Endothelial cell (in vitro differentiated cells): ENCODE measurements around the gene SPATA32. TPM values are rescaled to one million over a fixed set of nuclear protein-coding genes. Genes with fewer than 3 reads are reported as not detected.

Experiments
- DNase-seq: peaks from one replicate; pipeline ENCODE4 v3.0.0; 2021; ENCODE audit warnings: low spot score
- H3K27ac Mint-ChIP-seq: one replicate; pipeline ENCODE4 v1.8.0; 2021; ENCODE audit warnings: mixed read lengths, inconsistent platforms; ENCODE audit not compliant: unreplicated experiment
- H3K27me3 Mint-ChIP-seq: one replicate; pipeline ENCODE4 v1.8.0; 2021; ENCODE audit warnings: mild to moderate bottlenecking, moderate library complexity, mixed read lengths, inconsistent platforms; ENCODE audit not compliant: unreplicated experiment
- H3K36me3 Mint-ChIP-seq: one replicate; pipeline ENCODE4 v1.8.0; 2021; ENCODE audit warnings: mild to moderate bottlenecking, low read depth, mixed read lengths, inconsistent platforms; ENCODE audit not compliant: unreplicated experiment
- H3K4me1 Mint-ChIP-seq: one replicate; pipeline ENCODE4 v1.8.0; 2021; ENCODE audit warnings: mild to moderate bottlenecking, mixed read lengths, inconsistent platforms; ENCODE audit not compliant: unreplicated experiment
- H3K4me3 Mint-ChIP-seq: one replicate; pipeline ENCODE4 v1.8.0; 2021; ENCODE audit warnings: mild to moderate bottlenecking, mixed read lengths, inconsistent platforms; ENCODE audit not compliant: unreplicated experiment
- H3K9me3 Mint-ChIP-seq: one replicate; pipeline ENCODE4 v1.8.0; 2021; ENCODE audit warnings: mixed read lengths, inconsistent platforms; ENCODE audit not compliant: unreplicated experiment
- CTCF ChIP-seq: fragments of 200-600 bp; sonication (generic); IDR thresholded peaks from one replicate; pipeline ENCODE4 v1.5.0; 2021; ENCODE audit warnings: antibody characterized with exemption; ENCODE audit not compliant: unreplicated experiment
- total RNA-seq: library from RNA; stranded (reverse); fragmentation: NEBNext Ultra II Directional; extraction: Animal tissue kit (Norgen Biotek cat#: 25700); gene quantifications from one replicate; pipeline ENCODE4 v1.2.1, GENCODE V29; 2021; ENCODE audit not compliant: unreplicated experiment

Gene SPATA32
- total RNA-seq, 1 donor from 2014 or later = not detected

DNA sequence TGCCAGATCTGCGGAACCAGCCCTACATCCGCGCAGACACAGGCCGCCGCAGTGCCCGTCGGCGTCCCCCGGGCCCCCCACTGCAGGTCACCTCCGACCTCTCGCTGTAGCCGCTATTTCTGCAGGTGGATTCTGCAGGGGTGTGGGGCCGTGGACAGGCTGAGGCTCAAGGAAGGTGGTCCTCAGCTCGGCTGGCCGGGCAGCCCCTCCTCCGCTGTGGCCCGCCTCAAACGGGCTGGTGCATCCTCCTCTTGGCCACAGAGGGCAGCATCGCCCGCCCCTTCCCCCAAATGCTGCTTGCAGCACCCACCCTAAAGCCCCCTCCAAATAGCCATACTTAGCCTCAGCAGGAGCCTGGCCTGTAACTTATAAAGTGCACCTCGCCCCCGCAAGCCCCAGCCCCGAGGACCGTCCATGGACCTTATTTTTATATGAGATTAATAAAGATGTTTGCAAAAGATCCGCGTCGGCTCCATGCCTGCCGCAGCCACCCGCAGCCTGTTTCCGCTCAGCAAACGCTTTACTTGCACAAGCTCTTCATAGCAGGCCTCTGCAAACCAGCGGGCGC, 14.9 kb downstream of the SPATA32 start:
- Mint-ChIP-seq H3K9me3 (no peaks in the 10 kb centered on the region), H3K4me3 (peak overlapping the region; percentile 85), H3K27ac (no peak overlapping the region), H3K36me3 (peaks cover 23% of the 10 kb centered on the region), H3K4me1 (peaks cover 40% of the 10 kb centered on the region), H3K27me3 (peaks cover 6% of the 10 kb centered on the region)
- DNase-seq = peak; percentile 57
- peak; percentile 46 for TF ChIP-seq CTCF

- H3K27me3 Mint-ChIP-seq = peaks cover 6% of the 10 kb centered on the region
- H3K9me3 Mint-ChIP-seq = no peaks in the 10 kb centered on the region
- DNase-seq = no peak
- no peak overlapping the region for H3K27ac Mint-ChIP-seq
- H3K4me1 Mint-ChIP-seq = peaks cover 40% of the 10 kb centered on the region
- no peak for TF ChIP-seq CTCF
- peak overlapping the region; percentile 85 for H3K4me3 Mint-ChIP-seq
- peaks cover 21% of the 10 kb centered on the region for H3K36me3 Mint-ChIP-seq
These were observed 15.6 kb downstream of the SPATA32 start for GRCh38 chr17:45246338-45246737.

DNA sequence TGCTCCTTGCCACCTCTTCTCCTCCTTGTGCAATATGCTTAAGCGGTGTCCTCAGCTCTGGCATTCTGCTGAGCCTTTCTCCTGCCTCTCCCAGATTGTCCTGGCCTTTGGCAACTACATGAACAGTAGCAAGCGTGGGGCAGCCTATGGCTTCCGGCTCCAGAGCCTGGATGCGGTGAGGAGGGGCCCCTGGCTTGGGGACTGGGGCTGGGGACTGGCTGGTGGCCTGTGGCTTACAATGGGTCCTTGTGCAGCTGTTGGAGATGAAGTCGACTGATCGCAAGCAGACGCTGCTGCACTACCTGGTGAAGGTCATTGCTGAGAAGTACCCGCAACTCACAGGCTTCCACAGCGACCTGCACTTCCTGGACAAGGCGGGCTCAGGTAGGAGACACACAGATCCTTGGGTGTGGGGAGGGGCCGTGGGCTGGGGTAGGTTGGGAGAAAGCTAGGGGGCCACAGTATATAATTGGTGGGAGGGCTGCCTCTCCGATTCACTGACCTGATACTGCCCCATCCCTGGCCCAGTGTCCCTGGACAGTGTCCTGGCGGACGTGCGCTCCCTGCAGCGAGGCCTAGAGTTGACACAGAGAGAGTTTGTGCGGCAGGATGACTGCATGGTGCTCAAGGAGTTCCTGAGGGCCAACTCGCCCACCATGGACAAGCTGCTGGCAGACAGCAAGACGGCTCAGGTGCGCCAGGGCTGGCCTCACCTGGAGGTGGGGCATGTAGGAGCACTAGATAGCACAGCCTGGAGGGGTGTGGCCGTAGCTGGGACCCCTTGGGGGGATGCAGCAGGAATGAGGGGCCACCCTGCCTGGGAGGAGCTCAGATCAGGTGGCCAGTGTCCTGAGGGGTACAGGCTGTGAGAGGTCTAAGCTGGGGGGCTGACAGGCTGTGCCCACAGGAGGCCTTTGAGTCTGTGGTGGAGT, 16.9 kb downstream of the SPATA32 start:
- Mint-ChIP-seq H3K27ac (no peak overlapping the region), H3K27me3 (peaks cover 8% of the 10 kb centered on the region), H3K4me1 (peaks cover 37% of the 10 kb centered on the region), H3K36me3 (peaks cover 18% of the 10 kb centered on the region), H3K9me3 (no peaks in the 10 kb centered on the region), H3K4me3 (peak overlapping the region; percentile 42)
- no peak for TF ChIP-seq CTCF
- DNase-seq = no peak

GRCh38 chr17:45243750-45244149, 18.1 kb downstream of the SPATA32 start:
- Mint-ChIP-seq H3K27me3 (peaks cover 11% of the 10 kb centered on the region), H3K4me1 (peaks cover 44% of the 10 kb centered on the region), H3K4me3 (no peak overlapping the region), H3K36me3 (peaks cover 16% of the 10 kb centered on the region), H3K27ac (no peak overlapping the region), H3K9me3 (no peaks in the 10 kb centered on the region)
- no peak for DNase-seq
- TF ChIP-seq CTCF = no peak

GRCh38 chr17:45242029-45242414, 19.9 kb downstream of the SPATA32 start:
- peak overlapping the region; percentile 94 for H3K27ac Mint-ChIP-seq
- peaks cover 42% of the 10 kb centered on the region for H3K4me1 Mint-ChIP-seq
- peaks cover 16% of the 10 kb centered on the region for H3K36me3 Mint-ChIP-seq
- peaks cover 13% of the 10 kb centered on the region for H3K27me3 Mint-ChIP-seq
- H3K9me3 Mint-ChIP-seq = no peaks in the 10 kb centered on the region
- peak overlapping the region; percentile 93 for H3K4me3 Mint-ChIP-seq
- no peak for DNase-seq
- TF ChIP-seq CTCF = no peak
